HG03139 (cell line): ENCODE data around the gene NOP53.
"Not testable (repeated sequence)": the region's sequence is repeated elsewhere in the genome, so short reads cannot be mapped to it uniquely, and the experiment has no call there.

ENCODE experiments used
- ATAC-seq: cut with Tn5 transposase; IDR thresholded peaks from one replicate; pipeline ENCODE4 v1.9.1; 2021; ENCODE audit not compliant: unreplicated experiment

The NOP53 gene

DNA sequence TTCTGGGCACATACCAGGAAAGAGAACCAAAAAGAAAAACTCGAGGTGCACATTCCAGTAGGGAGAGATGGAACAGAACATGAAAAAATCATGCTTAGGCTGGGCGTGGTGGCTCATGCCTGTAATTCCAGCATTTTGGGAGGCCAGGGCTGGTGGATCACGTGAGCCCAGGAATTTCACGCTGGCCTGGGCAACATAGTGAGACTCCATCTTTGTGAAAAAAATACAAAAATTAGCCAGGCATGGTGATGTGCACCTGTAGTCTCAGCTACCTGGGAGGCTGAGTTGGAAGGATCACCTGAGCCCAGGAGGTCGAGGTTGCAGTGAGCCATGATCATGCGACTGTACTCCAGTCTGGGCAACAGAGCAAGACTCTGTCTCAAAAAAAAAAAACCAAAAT lies 25.9 kb downstream of the NOP53 start:
- not testable (repeated sequence) for ATAC-seq

GRCh38 chr19:47776568-47776967 lies 31.2 kb downstream of the NOP53 start:
- ATAC-seq, result no peak

GRCh38 chr19:47777245-47778048 lies 32.1 kb downstream of the NOP53 start:
- ATAC-seq, result not testable (repeated sequence)

DNA sequence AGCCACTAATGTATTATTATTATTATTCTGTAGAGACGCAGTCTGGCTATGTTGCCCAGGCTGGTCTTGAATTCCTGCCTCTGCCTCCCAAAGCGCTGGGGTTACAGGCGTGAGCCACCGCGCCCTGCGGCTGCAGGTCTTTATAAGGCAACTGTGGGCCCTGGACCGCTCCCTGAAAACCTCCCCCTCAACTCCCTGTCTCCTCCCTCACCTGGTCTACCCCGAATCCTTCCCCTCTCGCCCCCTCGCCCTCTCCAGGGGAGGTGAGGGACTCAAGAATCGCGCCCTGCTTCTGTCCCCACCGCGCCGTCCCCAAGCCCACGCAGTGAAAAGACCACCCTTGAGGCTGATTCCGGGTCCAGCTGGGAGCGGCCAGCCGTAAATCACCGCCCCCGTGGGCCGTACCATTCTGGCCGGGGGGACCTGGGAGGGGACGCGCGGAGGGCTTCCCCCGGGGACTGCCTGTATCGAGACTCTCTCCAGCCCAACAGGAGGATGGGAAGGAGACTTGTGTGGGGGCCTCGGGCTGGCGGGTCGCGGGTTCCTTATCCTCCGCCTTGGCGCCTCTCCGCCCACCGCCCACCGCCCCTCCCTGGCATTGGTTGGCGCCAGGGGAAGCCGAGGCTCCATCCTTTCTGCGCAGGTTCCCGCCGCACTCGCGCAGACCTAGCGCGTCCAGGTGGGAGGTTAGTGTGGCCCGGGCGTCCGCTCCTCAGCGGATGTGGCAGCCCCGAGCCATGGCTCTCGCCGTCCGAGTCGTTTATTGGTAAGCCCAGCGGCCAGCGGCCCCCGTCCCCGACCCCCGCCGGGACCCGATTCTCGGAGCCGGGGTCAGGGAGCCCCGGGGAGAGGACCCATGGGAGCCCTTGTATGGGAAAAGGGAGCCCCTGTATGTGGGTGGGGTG lies 33.0 kb downstream of the NOP53 start, which contains the start of gene SELENOW:
SELENOW (plus strand) TSS at position 655 of the 905 bp plus-strand sequence; CDS start at position 738, 83 bp downstream.
- no peak for ATAC-seq

DNA sequence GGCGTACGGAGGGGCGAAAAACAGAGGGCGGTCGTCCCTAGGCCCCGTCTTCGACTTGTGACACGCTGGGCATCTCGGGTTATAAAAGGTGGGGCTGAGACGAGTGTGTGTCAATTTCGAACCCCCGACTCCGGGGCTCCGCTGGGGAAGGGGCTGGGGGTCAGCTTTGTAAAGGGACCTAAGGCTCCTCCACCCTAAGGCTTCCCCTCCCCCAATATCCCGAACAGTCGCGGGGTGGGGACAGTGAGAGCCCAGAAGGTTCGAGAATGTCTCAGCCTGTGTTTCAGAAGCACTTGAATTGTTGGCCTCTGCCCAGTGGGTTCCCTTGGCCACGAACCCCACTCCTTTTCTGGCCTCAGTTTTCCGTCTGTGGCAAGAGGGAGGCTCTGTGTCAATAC lies 33.6 kb downstream of the NOP53 start:
- no peak for ATAC-seq

DNA sequence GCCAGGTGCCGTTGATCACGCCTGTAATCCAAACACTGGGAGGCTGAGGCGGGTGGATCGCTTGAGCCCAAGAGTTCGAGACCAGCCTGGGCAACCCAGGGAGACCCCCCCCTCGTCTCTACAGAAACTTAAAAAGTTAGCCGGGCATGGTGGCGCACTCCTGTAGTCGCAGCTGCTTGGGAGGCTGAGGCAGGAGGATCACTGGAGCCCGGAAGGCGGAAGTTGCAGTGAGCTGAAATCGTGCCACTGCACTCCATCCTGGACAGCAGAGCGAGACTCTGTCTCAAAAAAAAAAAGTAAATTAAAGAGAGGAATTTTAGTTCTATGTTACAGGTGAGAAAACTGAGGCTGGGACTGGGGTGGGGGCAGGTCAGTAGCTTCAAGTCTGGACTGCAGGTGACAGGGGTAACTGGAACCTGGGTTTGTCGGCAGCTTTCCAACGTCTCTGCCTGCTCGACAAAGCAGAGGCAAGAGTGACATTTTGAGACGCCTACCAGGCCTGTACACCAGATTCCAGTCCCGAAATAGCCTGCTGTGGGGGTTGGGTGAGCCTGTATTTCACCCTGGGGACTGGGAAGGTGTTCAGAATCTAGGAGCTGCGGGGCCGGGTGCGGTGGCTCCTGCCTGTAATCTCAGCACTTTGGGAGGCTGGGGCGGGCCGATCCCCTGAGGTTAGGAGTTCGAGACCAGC lies 34.3 kb downstream of the NOP53 start:
- ATAC-seq, result no peak

DNA sequence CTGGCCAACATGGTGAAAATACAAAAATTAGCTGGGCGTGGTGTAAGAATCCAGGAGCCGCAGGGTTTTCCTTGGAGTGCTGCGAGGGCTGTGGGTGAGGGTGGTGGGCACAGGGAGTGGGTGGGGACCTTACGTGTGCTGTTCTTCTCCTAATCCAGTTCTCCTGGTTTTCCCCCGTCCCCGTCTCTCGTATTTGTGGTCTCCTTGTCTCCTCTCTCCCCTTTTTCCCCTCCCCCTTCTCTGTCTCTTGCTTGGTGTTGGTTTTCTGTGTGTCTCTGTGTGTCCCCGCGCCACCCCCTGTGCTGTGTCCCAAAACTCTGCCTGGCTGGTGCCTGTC lies 34.8 kb downstream of the NOP53 start:
- ATAC-seq, result no peak

- no peak for ATAC-seq
Measured at GRCh38 chr19:47781590-47782262, 36.4 kb downstream of the NOP53 start.

DNA sequence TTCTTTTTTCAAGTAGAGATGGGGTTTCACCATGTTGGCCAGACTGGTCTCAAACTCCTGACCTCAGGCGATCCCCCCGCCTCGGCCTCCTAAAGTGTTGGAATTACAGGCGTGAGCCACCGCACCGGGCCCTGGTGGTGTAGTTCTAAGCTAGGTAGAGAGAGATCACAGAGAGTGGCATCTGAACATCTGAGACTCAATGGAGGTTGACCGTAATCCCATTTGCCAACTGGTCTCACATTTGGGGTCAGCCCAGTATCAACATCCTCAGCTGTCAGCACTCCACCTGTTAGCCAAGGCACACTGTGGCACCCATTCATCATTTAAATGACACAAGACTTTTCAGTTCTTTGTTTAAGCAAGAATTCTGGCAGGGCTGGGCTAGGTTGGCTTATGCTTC lies 41.2 kb downstream of the NOP53 start:
- no peak for ATAC-seq

GRCh38 chr19:47787307-47787706 lies 42.0 kb downstream of the NOP53 start:
- ATAC-seq, result not testable (repeated sequence)

GRCh38 chr19:47789811-47790210 lies 44.5 kb downstream of the NOP53 start:
- not testable (repeated sequence) for ATAC-seq

DNA sequence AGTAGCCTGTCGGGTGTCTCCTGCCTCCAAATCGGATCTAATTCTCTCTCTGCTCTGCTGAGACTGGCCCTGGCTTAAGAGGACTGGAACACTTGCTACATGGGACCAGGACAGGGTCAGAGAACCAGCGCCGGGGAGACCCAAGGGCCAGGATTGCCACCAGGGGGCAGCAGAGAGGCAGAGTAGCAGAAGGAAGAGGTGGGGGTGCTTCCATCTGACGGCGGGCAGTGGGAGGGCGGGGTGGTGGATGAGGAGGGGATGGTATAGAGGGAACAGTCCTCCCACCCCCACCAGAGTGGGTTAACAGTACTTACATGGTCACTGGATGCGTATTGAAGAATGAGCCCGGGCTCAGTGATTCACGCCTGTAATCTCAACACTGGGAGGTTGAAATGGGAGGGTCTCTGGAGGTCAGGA lies 45.1 kb downstream of the NOP53 start:
- no peak for ATAC-seq

- ATAC-seq, result no peak
Measured at GRCh38 chr19:47792616-47793015, 47.3 kb downstream of the NOP53 start.

DNA sequence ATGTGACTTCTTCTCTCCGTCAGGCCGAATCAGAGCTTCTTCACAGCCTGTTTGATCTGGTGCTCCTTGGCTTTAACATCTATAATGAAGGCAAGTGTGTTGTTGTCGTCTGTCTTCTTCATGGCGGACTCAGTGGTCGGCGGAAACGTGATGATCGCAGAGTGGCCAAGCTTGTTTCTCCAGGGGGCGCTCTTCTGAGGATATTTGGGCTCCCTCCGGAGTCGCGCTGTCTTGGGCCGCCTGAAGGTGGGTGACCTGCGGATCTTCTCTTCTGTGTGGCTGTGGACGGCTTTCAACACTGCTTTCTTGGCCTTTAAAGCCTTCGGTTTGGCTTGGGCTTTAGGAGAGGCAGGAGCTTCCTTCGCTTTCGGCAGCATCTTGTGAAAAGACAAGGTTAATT lies 49.2 kb downstream of the NOP53 start:
- no peak for ATAC-seq

DNA sequence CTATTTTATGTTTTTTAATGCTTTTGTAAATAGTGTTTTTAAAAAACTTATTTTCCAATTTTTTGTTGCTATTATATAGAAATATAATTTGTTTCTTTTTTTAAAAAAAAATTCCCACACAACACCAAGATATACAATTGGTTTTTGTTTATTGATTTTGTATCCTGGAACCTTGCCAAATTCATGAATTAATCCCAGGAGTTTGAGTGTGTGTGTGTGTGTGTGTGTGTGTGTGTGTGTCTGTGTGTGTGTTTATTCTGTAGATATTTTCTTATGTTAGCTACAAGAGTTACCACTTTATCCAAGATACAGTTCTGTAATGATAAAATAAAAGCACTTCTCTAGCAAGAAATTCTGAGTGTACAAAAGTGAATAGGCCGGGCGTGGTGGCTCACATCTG lies 51.4 kb downstream of the NOP53 start:
- ATAC-seq, result no peak

- no peak for ATAC-seq
Measured at GRCh38 chr19:47797996-47798903, 52.9 kb downstream of the NOP53 start.

DNA sequence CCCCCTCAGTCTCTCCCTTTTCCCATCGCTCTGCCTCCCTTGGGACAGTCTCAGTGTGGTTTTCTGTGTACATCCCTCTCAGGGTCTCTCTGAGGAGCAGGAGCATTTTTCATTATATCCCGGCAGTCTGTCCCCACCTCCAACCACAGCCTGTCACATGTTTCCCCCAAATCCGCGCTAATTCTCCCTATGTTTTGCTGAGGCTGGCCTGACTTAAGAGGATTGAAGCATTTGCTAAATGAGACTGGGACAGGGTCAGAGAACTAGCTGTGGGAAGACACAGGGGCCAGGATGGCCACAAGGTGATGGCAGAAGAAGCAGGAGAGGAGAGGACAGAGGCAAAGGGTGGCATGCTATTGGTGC lies 53.5 kb downstream of the NOP53 start:
- no peak for ATAC-seq

DNA sequence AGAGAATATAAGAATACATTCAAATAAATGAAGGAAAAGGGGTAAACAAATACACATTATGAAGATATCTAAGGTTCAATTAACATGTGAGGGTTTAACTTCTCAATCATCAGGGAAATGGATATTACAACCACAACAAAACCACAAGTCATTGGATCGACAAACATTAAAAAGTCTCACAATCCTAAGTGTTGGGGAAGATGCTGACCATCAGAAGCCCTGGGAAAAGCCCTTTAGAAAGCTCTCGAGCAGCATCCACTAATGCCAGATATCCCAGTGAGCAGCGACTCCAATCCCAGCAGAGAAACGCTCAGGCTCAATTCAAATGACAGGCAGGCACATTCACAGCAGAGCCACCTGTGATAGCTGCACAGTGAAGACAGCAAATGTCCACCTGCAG lies 55.9 kb downstream of the NOP53 start:
- ATAC-seq, result no peak

DNA sequence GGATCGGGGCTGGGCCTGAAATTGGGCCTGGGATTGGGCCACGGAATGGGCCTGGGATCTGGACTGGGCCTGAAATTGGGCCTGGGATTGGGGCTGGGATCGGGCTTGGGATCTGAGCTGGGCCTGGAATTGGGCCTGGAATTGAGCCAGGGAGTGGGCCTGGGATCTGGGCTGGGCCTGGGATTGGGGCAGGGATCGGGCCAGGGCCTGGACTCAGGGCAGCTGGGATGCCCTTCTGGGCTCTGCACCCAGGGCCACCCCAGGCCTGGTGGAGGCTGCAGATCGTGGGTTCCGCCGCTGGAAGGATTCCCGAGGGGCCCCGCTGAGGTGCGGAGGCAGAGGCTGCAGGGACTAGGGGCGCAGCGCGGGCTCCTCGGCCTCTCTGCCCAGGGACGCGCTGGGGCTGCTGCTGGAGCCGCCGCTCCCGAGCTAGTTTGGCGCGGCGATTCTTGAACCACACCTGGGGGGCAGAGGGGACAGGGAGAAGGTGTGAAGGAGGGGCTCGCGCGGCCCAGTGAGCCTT lies 57.2 kb downstream of the NOP53 start:
- no peak for ATAC-seq

- ATAC-seq, result not testable (repeated sequence)
Measured at GRCh38 chr19:47803148-47803547, 57.8 kb downstream of the NOP53 start.
